ENCODE results near the gene HS3ST1. TPM values are rescaled to one million over a fixed set of nuclear protein-coding genes. Genes with fewer than 3 reads are reported as not detected.

HS3ST1 gene
- polyA plus RNA-seq, 1 experiment, result 0.01 TPM

GRCh38 chr4:11344916-11345315, 83.8 kb downstream of the HS3ST1 start:
- H3K27ac ChIP-seq (ENCODE audit: low read depth, low read length), result no peak overlapping the region
- no peaks in the 10 kb centered on the region for H3K9me3 ChIP-seq (ENCODE audit: control insufficient read depth, insufficient read depth, low read length)
- H3K4me3 ChIP-seq (ENCODE audit: low read depth, low read length), result no peak overlapping the region
- CTCF ChIA-PET, result no interaction called here
- H3K27me3 ChIP-seq (ENCODE audit: control insufficient read depth, insufficient read depth, low read length), result no peaks in the 10 kb centered on the region
- DNase-seq (ENCODE audit: low read depth, low spot score), result no peak
- TF ChIP-seq CTCF (IDR thresholded peaks at IDR 0.05; ENCODE audit: low read depth, low read length), result no peak
- POLR2A ChIA-PET, result no interaction called here

GRCh38 chr4:11343536-11343935, 85.2 kb downstream of the HS3ST1 start:
- Histone ChIP-seq H3K9me3 (ENCODE audit: control insufficient read depth, insufficient read depth, low read length) (no peaks in the 10 kb centered on the region), H3K4me3 (ENCODE audit: low read depth, low read length) (no peak overlapping the region), H3K27me3 (ENCODE audit: control insufficient read depth, insufficient read depth, low read length) (no peaks in the 10 kb centered on the region), H3K27ac (ENCODE audit: low read depth, low read length) (no peak overlapping the region)
- DNase-seq (ENCODE audit: low read depth, low spot score), result no peak
- CTCF ChIA-PET, result no interaction called here
- POLR2A ChIA-PET, result no interaction called here
- TF ChIP-seq CTCF (IDR thresholded peaks at IDR 0.05; ENCODE audit: low read depth, low read length), result no peak

Small RNA genes lying within 50 kb of the gene (small RNA-seq; reads per million reads assigned to genes)
- gene MIR572 (ENCODE audit: insufficient read length, low read depth) (not detected), gene RNA5SP156 (ENCODE audit: insufficient read length, low read depth) (not detected)

All from AG04450 (cell line).